ENCODE measurements around the gene AFF2. TPM values are rescaled to one million over a fixed set of nuclear protein-coding genes. Genes with fewer than 3 reads are reported as not detected.

Gene AFF2
- total RNA-seq, 1 donor from 2014 or later = 10.9 TPM

DNA sequence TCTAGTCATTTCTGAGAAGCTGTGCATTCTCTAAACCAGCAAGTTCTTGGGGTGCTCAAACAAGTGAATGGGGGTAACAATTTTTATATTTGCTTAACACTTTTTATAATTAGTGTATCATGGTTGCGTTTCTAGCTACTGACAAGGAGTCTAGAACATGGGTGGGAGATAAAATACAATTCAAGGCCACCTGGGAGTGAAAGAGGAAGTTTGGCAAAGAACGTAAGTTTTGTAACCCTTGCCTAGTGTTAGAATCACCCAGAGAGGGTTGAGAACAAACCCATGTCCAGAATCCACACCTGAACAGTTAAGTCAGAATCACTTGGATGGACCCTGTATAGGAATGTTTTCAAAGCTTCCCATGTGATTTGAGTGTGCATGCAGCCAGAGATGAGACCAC, 92.7 kb downstream of the AFF2 start:
- TF ChIP-seq, protein P1, sequence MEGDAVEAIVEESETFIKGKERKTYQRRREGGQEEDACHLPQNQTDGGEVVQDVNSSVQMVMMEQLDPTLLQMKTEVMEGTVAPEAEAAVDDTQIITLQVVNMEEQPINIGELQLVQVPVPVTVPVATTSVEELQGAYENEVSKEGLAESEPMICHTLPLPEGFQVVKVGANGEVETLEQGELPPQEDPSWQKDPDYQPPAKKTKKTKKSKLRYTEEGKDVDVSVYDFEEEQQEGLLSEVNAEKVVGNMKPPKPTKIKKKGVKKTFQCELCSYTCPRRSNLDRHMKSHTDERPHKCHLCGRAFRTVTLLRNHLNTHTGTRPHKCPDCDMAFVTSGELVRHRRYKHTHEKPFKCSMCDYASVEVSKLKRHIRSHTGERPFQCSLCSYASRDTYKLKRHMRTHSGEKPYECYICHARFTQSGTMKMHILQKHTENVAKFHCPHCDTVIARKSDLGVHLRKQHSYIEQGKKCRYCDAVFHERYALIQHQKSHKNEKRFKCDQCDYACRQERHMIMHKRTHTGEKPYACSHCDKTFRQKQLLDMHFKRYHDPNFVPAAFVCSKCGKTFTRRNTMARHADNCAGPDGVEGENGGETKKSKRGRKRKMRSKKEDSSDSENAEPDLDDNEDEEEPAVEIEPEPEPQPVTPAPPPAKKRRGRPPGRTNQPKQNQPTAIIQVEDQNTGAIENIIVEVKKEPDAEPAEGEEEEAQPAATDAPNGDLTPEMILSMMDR (IDR thresholded peaks at IDR 0.05) = no peak
- Histone ChIP-seq H3K36me3 (no peaks in the 10 kb centered on the region), H3K27me3 (ENCODE audit: low read depth) (no peaks in the 10 kb centered on the region), H3K4me1 (no peaks in the 10 kb centered on the region), H3K4me3 (no peak overlapping the region), H3K9me3 (no peaks in the 10 kb centered on the region), H3K27ac (no peak overlapping the region)
- ATAC-seq (no peak), DNase-seq (no peak)
- intact Hi-C loops (cut with DNase I) = no loop called here

DNA sequence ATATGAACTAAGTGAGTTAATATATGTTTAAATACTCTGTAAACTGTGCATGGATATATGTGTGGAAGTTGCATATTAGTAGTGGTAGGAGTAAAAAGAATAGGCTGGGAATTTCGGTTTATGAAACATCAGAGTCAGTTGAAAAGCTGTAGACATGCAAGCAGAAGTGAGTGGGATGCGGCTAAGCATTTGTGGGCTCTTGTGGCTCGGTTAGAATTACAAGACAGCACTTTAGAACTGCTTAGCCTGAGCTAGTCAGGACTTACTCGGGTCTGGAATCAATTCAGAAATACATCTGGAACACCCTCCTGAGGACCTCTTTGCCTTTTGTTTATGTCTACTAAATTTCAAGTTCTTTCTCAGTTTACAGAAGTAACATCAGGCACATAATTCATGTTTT, 93.6 kb downstream of the AFF2 start:
- no peaks in the 10 kb centered on the region for H3K27me3 ChIP-seq (ENCODE audit: low read depth)
- ATAC-seq (no peak), DNase-seq (no peak)
- TF ChIP-seq, protein P1 (IDR thresholded peaks at IDR 0.05) = no peak
- H3K27ac ChIP-seq = no peak overlapping the region
- no peaks in the 10 kb centered on the region for H3K9me3 ChIP-seq
- no peak overlapping the region for H3K4me3 ChIP-seq
- no peaks in the 10 kb centered on the region for H3K4me1 ChIP-seq
- intact Hi-C loops (cut with DNase I) = no loop called here
- H3K36me3 ChIP-seq = no peaks in the 10 kb centered on the region

DNA sequence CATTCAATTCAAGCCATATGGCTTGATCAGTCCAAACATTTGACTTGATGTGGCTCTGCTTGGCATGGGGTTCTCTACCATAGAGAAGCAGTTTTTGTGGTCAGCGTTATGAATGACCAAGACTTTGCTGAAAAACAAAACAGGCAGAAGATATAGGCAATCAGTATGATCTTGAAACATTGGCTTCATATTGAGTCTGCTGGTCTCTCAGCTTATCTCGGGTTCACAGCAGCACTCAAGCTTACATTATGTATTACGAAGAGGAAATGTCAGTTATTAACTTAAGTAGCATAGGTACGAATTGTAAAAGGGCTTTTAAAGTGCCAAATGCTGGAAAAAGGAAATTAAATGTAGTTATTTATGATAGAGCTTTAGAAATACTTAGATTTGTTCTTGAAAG, 99.0 kb downstream of the AFF2 start:
- Histone ChIP-seq H3K27ac (no peak overlapping the region), H3K4me3 (no peak overlapping the region), H3K4me1 (no peaks in the 10 kb centered on the region), H3K36me3 (no peaks in the 10 kb centered on the region), H3K27me3 (ENCODE audit: low read depth) (no peaks in the 10 kb centered on the region), H3K9me3 (no peaks in the 10 kb centered on the region)
- intact Hi-C loops (cut with DNase I) = no loop called here
- DNase-seq (no peak), ATAC-seq (no peak)
- TF ChIP-seq, protein P1 (IDR thresholded peaks at IDR 0.05) = no peak

DNA sequence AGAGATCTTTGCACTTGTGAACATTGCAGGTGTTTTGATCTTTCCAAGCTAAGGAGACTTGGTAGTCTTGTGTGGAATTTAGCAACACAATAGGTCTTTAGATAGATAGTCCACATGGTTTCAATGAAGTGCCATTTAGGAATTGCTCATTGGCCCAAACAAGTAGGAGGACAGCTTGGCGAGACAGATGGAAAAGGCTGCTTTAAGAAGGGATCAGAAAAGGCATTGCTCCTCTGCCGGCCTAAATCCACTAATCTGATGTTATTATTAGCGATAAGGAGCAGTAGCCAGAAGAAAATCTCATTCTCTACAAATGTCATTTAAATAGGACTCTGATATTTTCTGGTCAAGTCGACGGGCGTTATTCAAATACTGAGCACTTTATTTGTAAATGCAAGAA, 99.7 kb downstream of the AFF2 start:
- intact Hi-C loops (cut with DNase I) = no loop called here
- Histone ChIP-seq H3K27ac (no peak overlapping the region), H3K9me3 (no peaks in the 10 kb centered on the region), H3K36me3 (no peaks in the 10 kb centered on the region), H3K27me3 (ENCODE audit: low read depth) (no peaks in the 10 kb centered on the region), H3K4me3 (no peak overlapping the region), H3K4me1 (no peaks in the 10 kb centered on the region)
- TF ChIP-seq, protein P1 (IDR thresholded peaks at IDR 0.05) = no peak
- no peak for ATAC-seq
- DNase-seq = no peak

DNA sequence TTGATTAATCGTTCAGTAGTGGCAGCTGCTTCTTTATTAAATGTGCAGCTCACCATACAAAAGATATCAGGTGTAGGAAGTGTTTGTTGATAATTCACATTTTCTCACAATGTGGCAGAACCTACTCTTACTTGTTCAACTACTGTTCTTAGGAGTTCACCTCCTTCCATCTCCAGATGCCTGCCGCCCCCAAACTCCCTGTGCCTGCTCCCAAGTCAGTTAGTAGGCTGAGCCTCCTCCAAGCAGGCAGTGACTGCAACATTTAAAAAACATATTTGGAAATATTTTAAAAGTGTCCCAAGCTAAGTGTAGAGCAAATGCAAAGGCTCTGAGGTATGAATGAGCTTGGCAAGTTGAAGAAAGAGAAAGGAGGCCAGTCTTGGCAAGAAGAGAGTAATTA, 100.2 kb downstream of the AFF2 start:
- no peaks in the 10 kb centered on the region for H3K4me1 ChIP-seq
- no peaks in the 10 kb centered on the region for H3K27me3 ChIP-seq (ENCODE audit: low read depth)
- H3K9me3 ChIP-seq = no peaks in the 10 kb centered on the region
- intact Hi-C loops (cut with DNase I) = no loop called here
- ATAC-seq (no peak), DNase-seq (no peak)
- no peak overlapping the region for H3K4me3 ChIP-seq
- TF ChIP-seq, protein P1 (IDR thresholded peaks at IDR 0.05) = no peak
- H3K36me3 ChIP-seq = no peaks in the 10 kb centered on the region
- no peak overlapping the region for H3K27ac ChIP-seq

DNA sequence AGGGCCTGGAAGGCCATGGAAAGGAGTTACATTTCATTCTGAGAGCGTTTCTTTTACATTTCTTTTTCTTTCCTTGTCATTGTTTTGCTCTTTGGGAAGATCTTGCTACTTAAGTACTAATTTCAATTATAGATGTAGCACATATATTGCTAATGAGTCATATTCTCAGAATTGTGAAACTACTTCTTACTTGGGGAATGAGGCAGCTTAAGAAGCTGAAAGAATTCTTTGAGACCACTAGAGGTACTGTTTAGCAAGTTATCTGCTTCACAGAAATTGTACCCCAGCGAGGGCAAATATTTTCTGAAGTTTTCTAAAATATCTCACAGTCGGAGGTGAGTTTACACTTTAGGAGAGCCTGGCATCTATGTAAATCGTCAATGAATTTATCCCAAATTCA, 100.6 kb downstream of the AFF2 start:
- Histone ChIP-seq H3K36me3 (no peaks in the 10 kb centered on the region), H3K4me1 (no peaks in the 10 kb centered on the region), H3K27me3 (ENCODE audit: low read depth) (no peaks in the 10 kb centered on the region), H3K9me3 (no peaks in the 10 kb centered on the region), H3K4me3 (no peak overlapping the region), H3K27ac (no peak overlapping the region)
- intact Hi-C loops (cut with DNase I) = no loop called here
- ATAC-seq = no peak
- TF ChIP-seq, protein P1 (IDR thresholded peaks at IDR 0.05) = no peak
- DNase-seq = no peak
